Inflammatory macrophage treated with lipopolysaccharide for 4 hours (primary cell): ENCODE results near the gene KRTAP10-2.

Experiments
- DNase-seq: peaks from one replicate; pipeline ENCODE4 v3.0.0-alpha.2; 2020

The KRTAP10-2 gene

DNA sequence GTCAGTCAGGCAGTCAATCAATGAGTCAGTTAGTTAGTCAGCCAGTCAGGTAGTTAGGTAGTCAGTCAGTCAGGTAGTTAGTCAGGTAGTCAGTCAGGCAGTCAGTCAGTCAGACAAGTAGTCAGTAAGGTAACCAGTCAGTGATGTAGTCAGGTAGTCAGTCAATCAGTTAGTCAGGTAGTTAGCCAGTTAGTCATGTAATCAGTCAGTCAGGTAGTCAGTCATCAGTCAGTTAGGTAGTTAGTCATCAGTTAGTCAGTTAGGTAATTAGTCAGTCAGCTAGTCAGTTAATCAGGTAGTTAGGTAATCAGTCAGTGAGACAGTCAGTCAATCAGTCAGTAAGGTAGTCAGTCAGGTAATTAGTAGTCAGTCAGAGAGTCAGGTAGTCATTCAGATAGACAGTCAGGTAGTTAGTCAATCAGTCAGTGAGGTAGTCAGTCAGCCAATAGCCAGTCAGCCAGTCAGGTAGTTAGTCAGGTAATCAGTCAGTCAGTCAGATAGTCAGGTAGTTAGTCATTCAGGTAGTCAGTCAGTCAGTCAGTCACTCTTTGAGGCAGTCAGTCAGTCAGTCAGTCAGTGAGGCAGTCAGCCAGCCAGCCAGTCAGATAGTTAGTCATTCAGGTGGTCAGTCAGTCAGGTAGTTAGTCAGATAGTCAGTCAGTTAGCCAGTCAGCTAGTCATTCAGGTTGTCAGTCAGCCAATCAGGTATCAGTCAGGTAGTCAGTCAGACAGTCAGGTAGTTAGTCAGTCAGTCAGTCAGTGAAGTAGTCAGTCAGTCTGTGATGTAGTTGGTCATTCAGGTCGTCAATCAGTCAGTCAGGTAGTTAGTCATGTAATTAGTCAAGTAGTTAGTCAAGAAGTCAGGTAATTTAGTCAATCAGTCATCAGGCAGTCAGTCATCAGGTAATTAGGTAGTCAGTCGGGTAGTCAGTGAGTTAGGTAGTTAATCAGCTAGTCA is 26.6 kb downstream of the KRTAP10-2 start:
- DNase-seq, result no peak

GRCh38 chr21:44523567-44524413 is 27.5 kb downstream of the KRTAP10-2 start:
- DNase-seq, result no peak

DNA sequence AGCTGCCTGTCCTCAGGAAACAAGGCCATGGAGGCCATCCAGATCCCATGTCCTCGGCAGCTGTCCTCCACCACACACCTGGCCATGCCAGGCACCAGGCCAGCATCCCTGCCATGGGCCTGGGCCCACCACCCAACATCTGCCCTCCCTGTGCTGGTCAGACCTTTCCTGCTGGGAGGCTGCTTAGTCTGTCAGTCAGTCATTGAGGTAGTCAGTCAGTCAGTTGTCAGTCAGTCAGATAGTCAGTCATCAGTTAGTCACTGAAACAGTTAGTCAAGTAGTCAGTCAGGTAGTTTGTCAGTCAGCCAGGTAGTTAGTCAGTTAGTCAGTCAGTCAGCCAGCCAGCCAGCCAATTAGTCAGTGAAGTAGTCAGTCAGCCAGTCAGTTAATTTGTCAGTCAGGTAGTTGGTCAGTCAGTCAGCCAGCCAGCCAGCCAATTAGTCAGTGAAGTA is 28.5 kb downstream of the KRTAP10-2 start:
- DNase-seq, result no peak

- no peak for DNase-seq
Measured at GRCh38 chr21:44521928-44522752, 29.2 kb downstream of the KRTAP10-2 start.

DNA sequence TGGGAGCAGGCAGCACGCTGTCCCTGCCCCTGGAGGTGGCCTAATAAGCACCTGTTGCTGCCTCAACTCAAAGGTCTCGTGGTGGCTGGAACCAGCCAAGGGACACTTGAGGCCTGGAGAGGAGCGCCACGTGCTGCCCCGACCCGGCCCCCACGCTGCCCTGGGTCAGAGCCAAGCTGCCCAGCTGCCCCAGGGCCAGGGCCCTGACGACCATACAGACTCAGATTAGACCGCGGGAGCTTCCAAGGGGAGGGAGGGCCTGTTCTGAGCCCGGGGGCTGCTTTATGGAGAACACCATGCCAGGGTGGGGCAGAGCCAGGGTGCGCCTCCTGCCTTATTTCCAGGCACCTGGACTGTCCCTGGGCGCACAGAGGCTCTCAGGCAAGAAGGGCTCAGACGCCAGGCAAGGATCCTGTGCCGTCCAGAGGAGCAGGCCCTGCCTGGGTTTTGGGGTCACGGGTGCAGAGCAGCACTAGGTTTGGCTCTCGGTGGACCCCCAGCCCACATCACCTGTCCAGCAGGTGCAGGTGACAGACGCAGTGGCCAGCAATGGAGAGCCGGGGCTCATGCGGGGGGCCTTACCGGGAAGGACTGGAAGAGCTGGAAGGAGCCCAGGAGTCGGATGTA is 29.9 kb downstream of the KRTAP10-2 start:
- DNase-seq, result no peak

GRCh38 chr21:44520326-44521300 is 30.7 kb downstream of the KRTAP10-2 start:
- no peak for DNase-seq

DNA sequence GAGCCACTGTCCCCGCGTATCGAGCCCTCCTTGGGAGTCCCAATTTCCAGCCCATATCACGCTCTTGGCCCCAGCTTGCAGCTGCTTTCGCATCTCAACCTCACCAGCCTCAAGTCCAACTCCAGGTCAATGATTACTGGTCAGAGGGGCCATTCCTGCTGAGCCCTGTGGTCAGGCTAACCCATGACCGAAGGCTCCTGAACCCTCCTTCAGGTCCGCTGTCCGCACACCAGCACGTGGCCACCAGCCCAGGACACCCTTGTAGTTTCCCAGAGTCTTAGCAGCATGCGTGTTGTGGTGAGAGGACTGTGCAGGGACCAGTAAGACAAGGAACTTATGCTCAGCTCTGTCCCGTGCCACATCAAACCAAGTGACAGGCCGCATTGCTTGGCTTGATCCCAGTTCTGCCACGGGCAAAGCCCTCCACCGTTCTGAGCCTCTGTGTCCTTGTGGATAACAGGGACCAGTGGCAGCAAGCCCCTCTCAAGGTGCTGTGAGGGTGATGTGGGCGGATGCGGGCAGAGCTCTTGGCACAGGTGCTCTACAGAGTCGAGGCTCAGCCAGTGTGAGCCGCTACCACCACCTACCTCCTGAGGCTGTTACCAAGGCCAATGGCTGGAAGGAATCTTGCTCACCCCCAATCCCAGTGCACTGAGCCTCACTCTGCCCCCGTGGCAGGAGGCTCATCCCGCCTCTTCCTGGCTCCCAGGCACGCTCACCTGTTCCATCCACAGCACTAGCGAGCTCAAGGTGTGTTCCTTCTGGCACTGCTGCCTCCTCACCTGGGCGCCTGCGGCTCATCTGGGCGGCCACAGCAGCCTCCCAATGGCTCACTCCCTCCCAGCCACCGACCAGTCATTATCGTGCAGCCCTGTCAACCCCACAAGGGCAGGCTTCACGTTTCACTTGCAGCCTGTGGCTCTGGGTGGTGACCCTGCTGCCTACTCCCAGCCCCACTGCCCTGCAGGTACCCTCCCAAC is 31.7 kb downstream of the KRTAP10-2 start:
- no peak for DNase-seq

- DNase-seq, result no peak
Measured at GRCh38 chr21:44518686-44519085, 32.6 kb downstream of the KRTAP10-2 start.

DNA sequence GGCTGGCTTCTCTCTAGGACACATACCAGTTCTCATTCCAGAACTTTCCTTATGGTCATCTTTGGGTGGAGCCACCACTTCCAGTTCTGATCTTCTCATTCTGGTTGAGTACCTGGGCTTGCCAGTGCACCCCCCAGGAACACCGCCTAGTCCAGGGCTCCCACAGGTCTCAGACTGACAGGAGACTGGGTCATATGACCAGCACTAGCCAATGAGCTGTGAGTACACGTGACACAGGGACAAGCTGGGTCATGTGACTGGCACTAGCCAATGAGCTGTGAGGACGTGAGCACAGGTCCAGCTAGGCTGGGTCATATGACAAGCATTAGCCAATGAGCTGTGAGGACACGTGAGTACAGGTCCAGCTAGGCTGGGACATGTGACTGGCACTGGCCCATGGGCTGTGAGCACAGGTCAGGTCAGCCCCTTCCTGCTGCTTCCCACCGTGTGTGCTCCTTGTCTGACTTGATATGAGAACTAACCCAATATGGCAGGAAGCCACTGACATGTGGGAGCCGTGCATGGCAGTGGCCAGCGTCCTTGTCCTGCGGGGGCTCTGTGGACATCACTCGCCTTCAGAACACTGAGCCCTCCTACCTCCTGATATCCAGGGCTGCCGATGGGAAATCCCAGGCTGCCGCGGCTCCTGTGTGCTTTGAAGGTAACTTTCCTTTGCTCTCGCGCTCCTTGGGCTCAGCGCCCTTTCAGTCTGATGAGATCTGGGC is 34.0 kb downstream of the KRTAP10-2 start:
- no peak for DNase-seq

GRCh38 chr21:44516828-44517174 is 34.5 kb downstream of the KRTAP10-2 start:
- no peak for DNase-seq

DNA sequence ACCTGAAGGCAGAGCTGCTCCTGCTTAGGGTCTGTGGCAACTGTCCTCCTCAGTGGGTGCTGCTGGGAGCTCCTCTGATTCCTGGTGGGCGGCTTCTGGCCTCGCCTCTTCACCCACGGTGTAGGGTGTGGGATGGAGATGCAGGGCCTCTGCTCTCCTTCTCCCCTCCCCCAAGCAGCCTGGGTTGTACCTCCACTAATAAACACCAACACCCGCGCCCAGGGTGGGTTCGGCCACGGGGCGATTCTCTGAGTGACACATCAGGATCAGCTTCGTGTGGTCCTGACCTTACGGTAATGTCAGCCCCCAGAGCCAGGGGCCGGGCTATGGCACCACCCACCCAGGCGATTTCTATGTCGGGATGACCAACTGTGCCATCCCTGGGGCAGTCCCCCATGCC is 35.0 kb downstream of the KRTAP10-2 start:
- no peak for DNase-seq

GRCh38 chr21:44515359-44516165 is 35.7 kb downstream of the KRTAP10-2 start:
- no peak for DNase-seq

GRCh38 chr21:44514746-44515358 is 36.5 kb downstream of the KRTAP10-2 start:
- DNase-seq, result no peak

- DNase-seq, result no peak
Measured at GRCh38 chr21:44514218-44514520, 37.1 kb downstream of the KRTAP10-2 start.

- DNase-seq, result no peak
Measured at GRCh38 chr21:44513389-44514217, 37.7 kb downstream of the KRTAP10-2 start.

DNA sequence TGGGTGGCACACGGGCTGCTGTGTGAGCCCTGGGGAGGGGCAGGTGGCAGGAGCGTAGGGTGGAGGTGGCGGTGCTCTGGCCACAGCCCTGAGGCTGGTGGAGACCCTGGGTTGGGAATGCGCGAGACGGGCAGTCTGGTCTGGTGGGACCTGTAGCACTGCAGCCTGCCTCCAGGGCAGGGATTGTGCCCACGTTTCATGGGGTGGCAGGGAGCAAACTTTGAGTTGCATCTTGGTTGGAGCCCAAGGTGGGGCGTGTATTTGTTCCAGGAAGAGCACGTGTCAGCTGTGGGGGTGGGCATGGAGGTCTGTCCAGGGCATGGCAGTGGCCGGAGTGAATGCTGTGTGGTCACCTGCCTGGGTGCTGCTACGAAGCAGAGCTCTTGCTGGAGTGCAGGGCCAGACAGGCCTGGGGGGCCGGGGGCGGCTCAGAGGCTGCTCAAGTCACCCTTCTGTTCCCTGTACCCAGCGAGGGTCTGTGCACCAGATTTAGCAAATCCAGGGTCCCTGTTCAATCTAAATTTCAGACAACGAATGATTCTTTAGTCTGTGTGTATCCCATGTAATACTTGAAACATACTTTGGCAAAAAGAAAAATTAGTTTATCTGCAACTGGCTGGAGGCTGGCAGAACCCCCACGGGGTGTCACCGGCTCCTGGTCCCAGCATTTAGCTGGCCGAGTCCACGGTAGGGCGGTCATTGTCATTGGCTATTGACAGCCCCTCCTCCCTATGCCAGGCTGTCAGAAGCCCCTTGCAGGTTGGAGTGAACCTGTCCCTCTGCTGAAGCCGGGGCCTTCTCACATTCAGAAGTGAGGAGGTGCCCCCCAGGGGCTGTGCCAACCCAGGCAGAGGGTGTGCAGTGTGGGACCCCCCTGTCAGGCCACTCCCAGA is 38.6 kb downstream of the KRTAP10-2 start:
- no peak for DNase-seq
